ENCODE data around the gene RHOC.

Gene RHOC

DNA sequence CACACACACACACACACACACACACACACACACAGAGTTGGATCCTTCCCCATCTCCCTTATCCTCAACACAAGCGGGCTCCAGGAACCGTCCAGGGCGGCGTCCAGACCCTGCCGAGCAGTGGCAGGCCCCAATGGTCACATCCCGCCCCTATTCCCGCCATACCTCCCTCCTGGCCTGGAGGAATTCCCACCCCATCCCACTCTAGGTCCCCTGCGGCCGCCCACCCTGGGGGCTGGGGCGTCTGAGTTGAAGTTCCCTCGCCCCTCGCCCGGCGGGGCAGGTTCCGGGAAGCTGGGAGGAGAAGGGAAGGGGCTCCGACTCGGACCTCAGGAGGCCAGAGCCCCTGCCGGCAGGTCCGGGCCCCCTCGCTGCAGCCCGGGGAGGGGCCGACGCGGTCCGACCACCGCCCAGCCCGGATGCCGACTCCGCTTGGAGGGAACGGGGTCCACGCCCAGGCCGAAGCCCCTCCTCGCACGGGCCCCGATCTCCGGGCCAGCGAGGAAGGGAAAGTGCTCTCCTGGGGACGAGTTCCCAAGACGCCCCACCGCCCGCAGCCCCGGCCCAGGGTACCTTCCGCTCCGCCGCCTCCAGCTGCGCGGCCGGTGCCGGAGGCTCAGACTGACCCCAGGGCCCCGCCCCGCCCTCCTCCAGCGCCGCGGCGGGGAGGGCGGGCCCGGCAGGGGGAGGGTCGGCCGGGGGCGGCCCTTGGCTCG, at the start of gene RHOC (continued):
- TF ChIP-seq, protein P1, sequence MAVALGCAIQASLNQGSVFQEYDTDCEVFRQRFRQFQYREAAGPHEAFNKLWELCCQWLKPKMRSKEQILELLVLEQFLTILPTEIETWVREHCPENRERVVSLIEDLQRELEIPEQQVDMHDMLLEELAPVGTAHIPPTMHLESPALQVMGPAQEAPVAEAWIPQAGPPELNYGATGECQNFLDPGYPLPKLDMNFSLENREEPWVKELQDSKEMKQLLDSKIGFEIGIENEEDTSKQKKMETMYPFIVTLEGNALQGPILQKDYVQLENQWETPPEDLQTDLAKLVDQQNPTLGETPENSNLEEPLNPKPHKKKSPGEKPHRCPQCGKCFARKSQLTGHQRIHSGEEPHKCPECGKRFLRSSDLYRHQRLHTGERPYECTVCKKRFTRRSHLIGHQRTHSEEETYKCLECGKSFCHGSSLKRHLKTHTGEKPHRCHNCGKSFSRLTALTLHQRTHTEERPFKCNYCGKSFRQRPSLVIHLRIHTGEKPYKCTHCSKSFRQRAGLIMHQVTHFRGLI (tag by site-specific recombination; IDR thresholded peaks at IDR 0.05) = peak; percentile 13; the same call in 1 of the 2 replicates
- TF ChIP-seq ZBTB7A (tag by site-specific recombination; IDR thresholded peaks at IDR 0.05; ENCODE audit: low read depth) = peak; percentile 13; the same call in 1 of the 2 replicates
- TF ChIP-seq SCRT2 (tag by site-specific recombination; IDR thresholded peaks at IDR 0.05) = no peak
- TF ChIP-seq KLF16 (tag by site-specific recombination; IDR thresholded peaks at IDR 0.05) = no peak
- TF ChIP-seq, protein P2, sequence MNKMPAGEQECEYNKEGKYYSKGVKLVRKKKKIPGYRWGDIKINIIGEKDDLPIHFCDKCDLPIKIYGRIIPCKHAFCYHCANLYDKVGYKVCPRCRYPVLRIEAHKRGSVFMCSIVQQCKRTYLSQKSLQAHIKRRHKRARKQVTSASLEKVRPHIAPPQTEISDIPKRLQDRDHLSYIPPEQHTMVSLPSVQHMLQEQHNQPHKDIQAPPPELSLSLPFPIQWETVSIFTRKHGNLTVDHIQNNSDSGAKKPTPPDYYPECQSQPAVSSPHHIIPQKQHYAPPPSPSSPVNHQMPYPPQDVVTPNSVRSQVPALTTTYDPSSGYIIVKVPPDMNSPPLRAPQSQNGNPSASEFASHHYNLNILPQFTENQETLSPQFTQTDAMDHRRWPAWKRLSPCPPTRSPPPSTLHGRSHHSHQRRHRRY (tag by site-specific recombination; IDR thresholded peaks at IDR 0.05) = 0 out of 2 replicates have a peak, but pooled peaks have one; percentile 31
- TF ChIP-seq ZBTB20 (tag by site-specific recombination; IDR thresholded peaks at IDR 0.05) = peak; percentile 76; the same call in 1 of the 2 replicates

DNA sequence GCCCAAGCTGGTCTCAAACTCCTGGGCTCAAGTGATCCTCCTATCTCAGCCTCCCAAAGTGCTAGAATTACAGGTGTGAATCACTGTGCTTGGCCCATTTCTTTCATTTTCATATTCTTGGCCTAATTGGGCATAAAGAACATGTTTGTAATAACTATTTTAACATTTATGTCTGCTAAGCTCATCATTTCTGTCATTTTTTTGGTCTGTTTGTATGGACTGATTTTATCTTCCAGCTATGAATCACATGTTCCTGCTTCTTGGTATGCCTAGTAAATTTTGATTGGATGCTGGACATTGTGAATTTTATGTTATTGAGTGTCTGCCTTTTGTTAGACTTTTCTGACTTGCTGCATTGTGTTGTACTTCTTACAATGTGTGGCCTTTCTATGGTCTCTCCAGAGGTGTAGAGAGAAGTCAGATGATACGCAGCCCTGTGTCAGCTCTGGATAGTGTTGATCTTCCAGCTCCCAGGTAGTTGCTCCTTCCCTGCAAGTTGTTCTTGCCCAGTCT, 47.2 kb upstream of the RHOC start:
- no peaks in the 10 kb centered on the region for H3K9me3 ChIP-seq (ENCODE audit: control insufficient read depth, insufficient read depth, low read depth, low read length)
- CTCF ChIA-PET = interaction anchor here (0.9 to 2.6 kb wide), 4 partner anchors 8 to 47 kb away, joined by 3 to 13 read pairs (median 4); partner anchors contain the start of gene PPM1J

DNA sequence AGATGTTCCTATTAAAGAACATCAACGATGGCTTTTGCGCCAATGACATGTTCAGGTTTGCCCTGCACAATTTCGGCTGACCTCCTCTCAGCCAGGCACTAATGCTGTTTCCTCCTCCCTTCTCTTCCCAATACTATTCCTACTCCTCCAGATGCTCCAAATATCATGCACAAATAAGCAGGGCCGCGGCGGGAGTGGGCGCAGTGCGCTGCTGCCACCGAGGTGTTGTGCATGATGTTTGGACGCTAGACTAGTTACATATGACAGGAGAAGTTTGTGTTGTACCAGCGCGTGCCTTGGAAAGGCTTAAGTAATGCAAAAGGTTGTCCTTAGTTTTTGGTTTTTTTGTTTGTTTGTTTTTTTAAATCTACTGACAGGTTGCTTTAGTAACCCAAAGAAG, 41.5 kb upstream of the RHOC start:
- TF ChIP-seq ZNF292 (tag by site-specific recombination; IDR thresholded peaks at IDR 0.05; ENCODE audit: borderline replicate concordance, low read depth) (no peak), ZNF707 (tag by site-specific recombination; IDR thresholded peaks at IDR 0.05) (no peak)
- Histone ChIP-seq H3K27ac (ENCODE audit: extremely low read depth, low read depth, low read length) (no peak overlapping the region), H3K9me3 (ENCODE audit: control insufficient read depth, insufficient read depth, low read depth, low read length) (no peaks in the 10 kb centered on the region), H3K36me3 (ENCODE audit: control insufficient read depth in 2 of 2, insufficient read depth in 1 of 2, low read length in 2 of 2) (no peaks in the 10 kb centered on the region), H3K4me1 (ENCODE audit: control insufficient read depth, insufficient read depth, low read length) (no peaks in the 10 kb centered on the region), H3K4me3 (ENCODE audit: low read depth, low read length) (no peak overlapping the region)
- ChIA-PET POLR2A (no interaction called here), CTCF (no interaction called here)

More for the DNA sequence above, 47.2 kb upstream of the RHOC start:
- Histone ChIP-seq H3K27ac (ENCODE audit: extremely low read depth, low read depth, low read length) (no peak overlapping the region), H3K4me1 (ENCODE audit: control insufficient read depth, insufficient read depth, low read length) (no peaks in the 10 kb centered on the region), H3K36me3 (ENCODE audit: control insufficient read depth in 2 of 2, insufficient read depth in 1 of 2, low read length in 2 of 2) (no peaks in the 10 kb centered on the region), H3K4me3 (ENCODE audit: low read depth, low read length) (no peak overlapping the region)
- POLR2A ChIA-PET = no interaction called here
- TF ChIP-seq ZNF473 (tag by site-specific recombination; IDR thresholded peaks at IDR 0.05) (no peak), ZNF274 (IDR thresholded peaks at IDR 0.05; ENCODE audit: low read length) (no peak), ZNF274 (tag by site-specific recombination; IDR thresholded peaks at IDR 0.05; ENCODE audit: borderline replicate concordance) (no peak), GLIS1 (tag by site-specific recombination; IDR thresholded peaks at IDR 0.05) (no peak), ZNF777 (tag by site-specific recombination; IDR thresholded peaks at IDR 0.05; ENCODE audit: borderline replicate concordance) (no peak)
- TF ChIP-seq, protein P3, sequence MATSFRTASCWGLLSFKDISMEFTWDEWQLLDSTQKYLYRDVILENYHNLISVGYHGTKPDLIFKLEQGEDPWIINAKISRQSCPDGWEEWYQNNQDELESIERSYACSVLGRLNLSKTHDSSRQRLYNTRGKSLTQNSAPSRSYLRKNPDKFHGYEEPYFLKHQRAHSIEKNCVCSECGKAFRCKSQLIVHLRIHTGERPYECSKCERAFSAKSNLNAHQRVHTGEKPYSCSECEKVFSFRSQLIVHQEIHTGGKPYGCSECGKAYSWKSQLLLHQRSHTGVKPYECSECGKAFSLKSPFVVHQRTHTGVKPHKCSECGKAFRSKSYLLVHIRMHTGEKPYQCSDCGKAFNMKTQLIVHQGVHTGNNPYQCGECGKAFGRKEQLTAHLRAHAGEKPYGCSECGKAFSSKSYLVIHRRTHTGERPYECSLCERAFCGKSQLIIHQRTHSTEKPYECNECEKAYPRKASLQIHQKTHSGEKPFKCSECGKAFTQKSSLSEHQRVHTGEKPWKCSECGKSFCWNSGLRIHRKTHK (tag by site-specific recombination; IDR thresholded peaks at IDR 0.05) = peak; percentile 97

DNA sequence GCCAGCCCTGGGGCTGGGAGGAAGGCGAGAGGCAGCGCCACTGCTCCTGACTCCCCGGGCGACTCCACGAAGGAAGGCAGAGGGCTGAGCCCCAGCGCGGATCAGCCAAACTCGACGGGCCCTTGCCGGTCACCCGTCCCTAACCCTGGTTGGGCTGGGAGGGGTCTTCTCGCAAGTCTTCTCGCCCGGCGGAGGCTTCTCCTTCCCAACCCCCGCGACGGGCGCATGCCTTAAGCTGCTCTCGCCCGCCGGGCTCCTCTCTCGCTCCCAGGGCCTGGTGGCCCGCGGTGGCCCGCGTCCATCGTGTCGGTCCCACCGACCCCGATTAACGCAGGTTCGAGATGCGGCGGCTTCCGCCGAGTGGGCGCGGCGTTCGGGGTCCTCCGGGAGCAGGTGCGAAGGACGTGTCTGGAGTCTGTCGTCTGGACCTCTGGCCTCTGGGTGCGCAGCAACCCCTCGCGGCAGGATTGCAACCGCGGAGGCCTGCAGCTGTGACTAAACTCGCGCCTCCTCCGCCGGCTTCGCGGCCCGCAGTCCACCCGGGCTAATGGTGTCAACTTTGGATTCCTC, 37.2 kb upstream of the RHOC start:
- Histone ChIP-seq H3K4me3 (ENCODE audit: low read depth, low read length) (no peak overlapping the region), H3K27ac (ENCODE audit: extremely low read depth, low read depth, low read length) (no peak overlapping the region), H3K4me1 (ENCODE audit: control insufficient read depth, insufficient read depth, low read length) (no peaks in the 10 kb centered on the region), H3K36me3 (ENCODE audit: control insufficient read depth in 2 of 2, insufficient read depth in 1 of 2, low read length in 2 of 2) (no peaks in the 10 kb centered on the region), H3K9me3 (ENCODE audit: control insufficient read depth, insufficient read depth, low read depth, low read length) (no peaks in the 10 kb centered on the region)
- CTCF ChIA-PET = interaction anchor here (0.5 to 2.8 kb wide), 6 partner anchors 23 to 254 kb away, joined by 3 to 12 read pairs (median 4); a partner anchor contains a TSS
- POLR2A ChIA-PET = no interaction called here
- TF ChIP-seq ZNF704 (tag by site-specific recombination; IDR thresholded peaks at IDR 0.05) (no peak), ZNF433 (tag by site-specific recombination; IDR thresholded peaks at IDR 0.05; ENCODE audit: low read depth) (no peak), ZNF626 (tag by site-specific recombination; IDR thresholded peaks at IDR 0.05) (no peak), ZNF157 (tag by site-specific recombination; IDR thresholded peaks at IDR 0.05) (no peak), ZNF214 (tag by site-specific recombination; IDR thresholded peaks at IDR 0.05; ENCODE audit: borderline replicate concordance) (no peak), ZNF561 (tag by site-specific recombination; IDR thresholded peaks at IDR 0.05; ENCODE audit: borderline replicate concordance) (no peak)
- TF ChIP-seq, protein P4, sequence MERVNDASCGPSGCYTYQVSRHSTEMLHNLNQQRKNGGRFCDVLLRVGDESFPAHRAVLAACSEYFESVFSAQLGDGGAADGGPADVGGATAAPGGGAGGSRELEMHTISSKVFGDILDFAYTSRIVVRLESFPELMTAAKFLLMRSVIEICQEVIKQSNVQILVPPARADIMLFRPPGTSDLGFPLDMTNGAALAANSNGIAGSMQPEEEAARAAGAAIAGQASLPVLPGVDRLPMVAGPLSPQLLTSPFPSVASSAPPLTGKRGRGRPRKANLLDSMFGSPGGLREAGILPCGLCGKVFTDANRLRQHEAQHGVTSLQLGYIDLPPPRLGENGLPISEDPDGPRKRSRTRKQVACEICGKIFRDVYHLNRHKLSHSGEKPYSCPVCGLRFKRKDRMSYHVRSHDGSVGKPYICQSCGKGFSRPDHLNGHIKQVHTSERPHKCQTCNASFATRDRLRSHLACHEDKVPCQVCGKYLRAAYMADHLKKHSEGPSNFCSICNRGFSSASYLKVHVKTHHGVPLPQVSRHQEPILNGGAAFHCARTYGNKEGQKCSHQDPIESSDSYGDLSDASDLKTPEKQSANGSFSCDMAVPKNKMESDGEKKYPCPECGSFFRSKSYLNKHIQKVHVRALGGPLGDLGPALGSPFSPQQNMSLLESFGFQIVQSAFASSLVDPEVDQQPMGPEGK (tag by site-specific recombination; IDR thresholded peaks at IDR 0.05) = no peak

Measured in HEK293 (cell line).